CD4-positive, alpha-beta T cell treated with Interleukin-2 at 100 ng/mL for 4 hours (primary cell): ENCODE results near the gene TPCN2.

ENCODE experiments used
- DNase-seq: peaks from one replicate; pipeline ENCODE4 v3.0.0-alpha.2; 2020; ENCODE audit warnings: low spot score

The TPCN2 gene

GRCh38 chr11:69039501-69039900 lies 9.2 kb upstream of the TPCN2 start:
- DNase-seq, result no peak

- DNase-seq, result no peak
Observed at GRCh38 chr11:69040051-69040450, 8.7 kb upstream of the TPCN2 start.

- DNase-seq, result no peak
Observed at GRCh38 chr11:69040581-69041260, 8.0 kb upstream of the TPCN2 start.

- DNase-seq, result no peak
Observed at GRCh38 chr11:69041516-69041915, 7.2 kb upstream of the TPCN2 start.

GRCh38 chr11:69044111-69045013 lies 4.4 kb upstream of the TPCN2 start:
- DNase-seq, result peak; percentile 12

- no peak for DNase-seq
Observed at GRCh38 chr11:69048031-69048693, 570 bp upstream of the TPCN2 start.

- peak; percentile 7 for DNase-seq
Observed at GRCh38 chr11:69049490-69049867, 747 bp downstream of the TPCN2 start.

GRCh38 chr11:69050592-69051380 lies 2.1 kb downstream of the TPCN2 start:
- no peak for DNase-seq

- DNase-seq, result no peak
Observed at GRCh38 chr11:69051381-69052342, 2.9 kb downstream of the TPCN2 start.

GRCh38 chr11:69052343-69053168 lies 3.8 kb downstream of the TPCN2 start:
- no peak for DNase-seq

- no peak for DNase-seq
Observed at GRCh38 chr11:69053169-69053477, 4.4 kb downstream of the TPCN2 start.

GRCh38 chr11:69053546-69054396 lies 5.0 kb downstream of the TPCN2 start:
- no peak for DNase-seq

- DNase-seq, result no peak
Observed at GRCh38 chr11:69054397-69055211, 5.9 kb downstream of the TPCN2 start.

- no peak for DNase-seq
Observed at GRCh38 chr11:69055212-69055586, 6.5 kb downstream of the TPCN2 start.

GRCh38 chr11:69055598-69056516 lies 7.1 kb downstream of the TPCN2 start:
- DNase-seq, result peak; percentile 14

- DNase-seq, result no peak
Observed at GRCh38 chr11:69057236-69057635, 8.5 kb downstream of the TPCN2 start.

GRCh38 chr11:69057801-69058200 lies 9.1 kb downstream of the TPCN2 start:
- DNase-seq, result no peak
